Heart left ventricle (tissue), 16 donors: ENCODE results near the gene CD9. TPM values are rescaled to one million over a fixed set of nuclear protein-coding genes. Genes with fewer than 3 reads are reported as not detected.

Source experiments
- ATAC-seq, 4 donors: fragments of 200-7000 bp; cut with Tn5 transposase; one replicate each; pipeline ENCODE4 v1.9.1; 2020 to 2022; ENCODE audit warnings: moderate library complexity in 4 of 4, mild to moderate bottlenecking in 3 of 4, moderate number of reproducible peaks in 1 of 4
- DNase-seq, 5 donors: peaks; one replicate each; pipeline ENCODE4 v3.0.0-alpha.2; 2020
- H3K27ac ChIP-seq, 12 donors: fragments of 200-600 bp; sonication (generic) in 4 of 12; one replicate each; pipeline versions ENCODE4 v1.5.0 to v1.8.0; 2016 to 2022; ENCODE audit warnings: mild to moderate bottlenecking in 2 of 12
- H3K27me3 ChIP-seq, 9 donors: fragments of 200-600 bp; sonication (generic) in 2 of 9; one replicate each; pipeline versions ENCODE4 v1.5.1 to v1.8.0; 2016 to 2022; ENCODE audit warnings: mild to moderate bottlenecking in 3 of 9
- H3K36me3 ChIP-seq, 9 donors: fragments of 200-600 bp; sonication (generic) in 2 of 9; one replicate each; pipeline versions ENCODE4 v1.5.0 to v1.8.0; 2018 to 2022; ENCODE audit warnings: mild to moderate bottlenecking in 2 of 9
- H3K4me1 ChIP-seq, 12 donors: fragments of 200-600 bp; sonication (generic) in 4 of 12; one replicate each; pipeline versions ENCODE4 v1.5.0 to v1.8.0; 2016 to 2022; ENCODE audit warnings: mild to moderate bottlenecking in 3 of 12
- H3K4me3 ChIP-seq, 12 donors: fragments of 200-600 bp; sonication (generic) in 4 of 12; one replicate each; pipeline versions ENCODE4 v1.5.0 to v1.8.0; 2017 to 2022; ENCODE audit warnings: mild to moderate bottlenecking in 9 of 12, moderate library complexity in 4 of 12
- H3K9me3 ChIP-seq, 12 donors: fragments of 200-600 bp; sonication (generic) in 4 of 12; one replicate each; pipeline versions ENCODE4 v1.5.0 to v1.8.0; 2016 to 2022; ENCODE audit warnings: mild to moderate bottlenecking in 1 of 12
- POLR2A ChIP-seq, 2 donors: fragments of 450-650 bp; IDR thresholded peaks; one replicate each; pipeline ENCODE4 v1.6.1; 2017; ENCODE audit warnings: antibody characterized with exemption in 2 of 2, mild to moderate bottlenecking in 2 of 2, moderate library complexity in 2 of 2
- WGBS, 4 donors: extraction: QIAGEN DNeasy Blood & Tissue Kit in 2 of 4; methylation state at CpG; one replicate each; pipeline versions ENCODE4 v1.1.5 to v1.1.7; 2013 to 2018; 5-methylcytosine and 5-hydroxymethylcytosine counted together
- intact Hi-C, 10 donors: fragments of 100-400 bp; cut with DNase I; formaldehyde crosslinking; loops; one replicate each; pipeline versions ENCODE4 v1.11.1 to v1.14.2; 2022
- polyA plus RNA-seq, 2 donors: library from polyadenylated mRNA; stranded (reverse); fragments of 200-250 nt; gene quantifications; one replicate each; pipeline ENCODE4 v1.2.3, GENCODE V29; 2013
- total RNA-seq, 9 donors: library from RNA; depleted of rRNA in 2 of 9; stranded (reverse); fragments of >200 nt in 2 of 9; fragmentation: NEBNext Ultra II Directional in 3 of 9; extraction: Animal tissue kit (Norgen Biotek cat#: 25700) in 3 of 9; gene quantifications; one replicate each; pipeline versions ENCODE4 v1.1.0 to v1.2.4, GENCODE V29; 2016 to 2023
- TF ChIP-seq, protein P1 (sequence below), 12 donors: fragments of 200-600 bp; sonication (generic) in 4 of 12; IDR thresholded peaks; one replicate each; pipeline versions ENCODE4 v1.5.0 to v1.8.0; 2018 to 2022; ENCODE audit warnings: antibody characterized with exemption in 12 of 12, mild to moderate bottlenecking in 5 of 12
- donor health status: ischemic (EF 13 %, LVEDD 7.1; RV severe dilation, severe dysfunction).
- donor health status: healthy with polysubstance abuse.
- donor health status: DM: no; HTN: yes; CAD: no.
- donor health status: DM: no; HTN: no; CAD: no.
- donor health status: ischemic (EF 25% LVEDD 6.9; RV normal size, moderate dysfunction).
- donor health status: ischemic (EF 25% LVEDD 5.7; RV mildly dilated, moderate dysfunction).
- donor health status: healthy.
- donor health status: DM: yes; HTN: yes; CAD: no.
- donor health status: ischemic (EF 35%, LVEDD 5.7; RV mildly dilated, moderate dysfunction).
- donor health status: nonischemic (EF 11% LVEDD 7.7; RV severe dilation, severe dysfunction).
- donor health status: DM: yes; HTN: yes; CAD: no.
- donor health status: PGD.
- donor health status: ischemic (EF 29% LVEDD 5.4; RV normal size, mild dysfunction).
- donor health status: nonischemic (EF 23%, LVEDD 6.1; RV moderate dilation, normal function).

CD9 gene
- total and polyA plus RNA-seq, 11 donors, result 29.9 to 96.1 (median 56.4) TPM

DNA sequence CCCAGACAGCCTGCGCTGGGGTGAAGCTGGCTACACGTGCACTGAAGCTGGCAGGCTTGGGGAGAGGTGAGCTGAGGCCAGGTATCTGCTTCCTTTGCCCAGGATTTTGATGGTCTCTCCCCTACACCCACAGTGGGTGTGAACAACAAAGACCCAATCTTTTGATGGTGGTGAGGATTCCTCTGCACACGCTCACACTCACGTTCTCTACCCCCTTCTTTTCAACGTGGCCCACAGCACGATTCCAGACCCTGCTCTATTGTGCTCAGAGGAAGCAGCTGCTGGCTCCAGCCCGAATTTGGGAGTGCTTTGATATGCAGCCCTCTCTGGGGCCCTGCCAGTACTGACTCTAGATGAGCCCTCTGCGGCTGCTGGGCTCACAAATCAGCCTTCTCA lies 4.9 kb downstream of the CD9 start:
- peak overlapping the region in 8 of 12 donors; percentile 5 to 98 (median 86) for H3K4me3 ChIP-seq
- H3K9me3 ChIP-seq, result no peaks in the 10 kb centered on the region
- intact Hi-C loops, result loop anchor here in 3 of 10 donors (2.0 kb wide), 2 partner anchors 16 to 20 kb away; no protein-coding TSS in a partner anchor
- DNase-seq (peak in 4 of 5 donors; percentile 71 to 82 (median 80)), ATAC-seq (peak; percentile 57 to 70 (median 64))
- peaks cover 0 to 20% (median 0%) of the 10 kb centered on the region in 9 donors for H3K27me3 ChIP-seq
- TF ChIP-seq POLR2A (IDR thresholded peaks at IDR 0.05), result no peak
- TF ChIP-seq, protein P1, sequence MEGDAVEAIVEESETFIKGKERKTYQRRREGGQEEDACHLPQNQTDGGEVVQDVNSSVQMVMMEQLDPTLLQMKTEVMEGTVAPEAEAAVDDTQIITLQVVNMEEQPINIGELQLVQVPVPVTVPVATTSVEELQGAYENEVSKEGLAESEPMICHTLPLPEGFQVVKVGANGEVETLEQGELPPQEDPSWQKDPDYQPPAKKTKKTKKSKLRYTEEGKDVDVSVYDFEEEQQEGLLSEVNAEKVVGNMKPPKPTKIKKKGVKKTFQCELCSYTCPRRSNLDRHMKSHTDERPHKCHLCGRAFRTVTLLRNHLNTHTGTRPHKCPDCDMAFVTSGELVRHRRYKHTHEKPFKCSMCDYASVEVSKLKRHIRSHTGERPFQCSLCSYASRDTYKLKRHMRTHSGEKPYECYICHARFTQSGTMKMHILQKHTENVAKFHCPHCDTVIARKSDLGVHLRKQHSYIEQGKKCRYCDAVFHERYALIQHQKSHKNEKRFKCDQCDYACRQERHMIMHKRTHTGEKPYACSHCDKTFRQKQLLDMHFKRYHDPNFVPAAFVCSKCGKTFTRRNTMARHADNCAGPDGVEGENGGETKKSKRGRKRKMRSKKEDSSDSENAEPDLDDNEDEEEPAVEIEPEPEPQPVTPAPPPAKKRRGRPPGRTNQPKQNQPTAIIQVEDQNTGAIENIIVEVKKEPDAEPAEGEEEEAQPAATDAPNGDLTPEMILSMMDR (IDR thresholded peaks at IDR 0.05), result no peak
- peaks cover 7 to 88% (median 71%) of the 10 kb centered on the region in 12 donors for H3K4me1 ChIP-seq
- 16 to 22% (median 20%) methylated on average over 8 of the region's 8 CpGs for WGBS, 4 donors
- H3K27ac ChIP-seq, result peak overlapping the region; percentile 54 to 99 (median 94)
- H3K36me3 ChIP-seq, result peaks cover 0 to 30% (median 7%) of the 10 kb centered on the region in 9 donors

DNA sequence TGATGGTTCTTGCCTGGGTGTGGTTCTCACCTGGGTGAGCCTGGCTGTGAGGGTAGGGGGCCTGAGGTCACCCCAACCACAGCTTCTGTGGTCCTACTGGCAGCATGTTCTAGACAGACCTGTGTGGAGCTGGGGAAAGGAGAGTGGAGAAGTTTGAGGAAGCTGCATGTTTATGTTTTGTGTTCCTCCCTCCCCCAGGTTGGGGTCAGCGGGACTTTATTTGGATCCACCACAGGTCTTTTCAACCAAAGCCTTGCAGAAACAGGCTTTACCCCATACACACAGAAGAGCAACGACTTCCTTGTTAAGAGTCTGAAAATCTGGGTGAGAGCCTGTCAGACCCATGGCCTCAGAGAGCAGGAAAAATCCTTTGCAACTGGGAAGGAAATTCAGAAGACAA lies 5.6 kb downstream of the CD9 start:
- H3K4me3 ChIP-seq, result peak overlapping the region in 5 of 12 donors; percentile 2 to 95 (median 87)
- peaks cover 7 to 94% (median 74%) of the 10 kb centered on the region in 12 donors for H3K4me1 ChIP-seq
- intact Hi-C loops, result loop anchor here in 3 of 10 donors (2.0 kb wide), 2 partner anchors 15 to 19 kb away; no protein-coding TSS in a partner anchor
- TF ChIP-seq POLR2A (IDR thresholded peaks at IDR 0.05), result no peak
- TF ChIP-seq, protein P1 (IDR thresholded peaks at IDR 0.05), result no peak
- ATAC-seq (no peak), DNase-seq (no peak)
- H3K27ac ChIP-seq, result peak overlapping the region; percentile 54 to 99 (median 94)
- WGBS, 4 donors, result 55 to 57% (median 56%) methylated on average over 2 of the region's 2 CpGs
- H3K36me3 ChIP-seq, result peaks cover 0 to 30% (median 7%) of the 10 kb centered on the region in 9 donors
- H3K9me3 ChIP-seq, result no peaks in the 10 kb centered on the region
- peaks cover 0 to 14% (median 0%) of the 10 kb centered on the region in 9 donors for H3K27me3 ChIP-seq

DNA sequence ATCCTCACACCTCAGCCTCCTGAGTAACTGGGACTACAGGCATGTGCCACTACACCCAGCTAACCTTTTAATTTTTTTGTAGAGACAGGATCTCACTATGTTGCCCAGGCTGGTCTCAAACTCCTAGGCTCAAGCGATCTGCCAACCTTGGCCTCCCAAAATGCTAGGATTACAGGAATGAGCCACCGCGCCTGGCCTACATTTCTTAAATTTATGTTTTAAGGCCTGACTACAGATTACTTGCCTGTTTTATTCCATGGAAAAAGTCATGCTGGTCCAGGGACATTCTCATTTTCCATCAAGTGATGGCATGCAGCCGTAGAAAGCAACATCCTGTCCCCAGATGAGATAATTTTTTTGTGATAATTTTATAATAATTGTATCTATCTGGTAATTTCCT lies 6.1 kb downstream of the CD9 start:
- TF ChIP-seq, protein P1 (IDR thresholded peaks at IDR 0.05), result no peak
- no peak for TF ChIP-seq POLR2A (IDR thresholded peaks at IDR 0.05)
- peak in 2 of 4 donors; percentile 11 to 40 for ATAC-seq
- Histone ChIP-seq H3K27ac (peak overlapping the region; percentile 54 to 99 (median 94)), H3K36me3 (peaks cover 0 to 33% (median 7%) of the 10 kb centered on the region in 9 donors), H3K9me3 (no peaks in the 10 kb centered on the region), H3K4me3 (no peak overlapping the region), H3K27me3 (peaks cover 0 to 8% (median 0%) of the 10 kb centered on the region in 9 donors), H3K4me1 (peaks cover 7 to 98% (median 71%) of the 10 kb centered on the region in 12 donors)
- 62 to 76% (median 66%) methylated on average over 4 of the region's 4 CpGs for WGBS, 4 donors
- intact Hi-C loops, result no loop called here
- no peak for DNase-seq

DNA sequence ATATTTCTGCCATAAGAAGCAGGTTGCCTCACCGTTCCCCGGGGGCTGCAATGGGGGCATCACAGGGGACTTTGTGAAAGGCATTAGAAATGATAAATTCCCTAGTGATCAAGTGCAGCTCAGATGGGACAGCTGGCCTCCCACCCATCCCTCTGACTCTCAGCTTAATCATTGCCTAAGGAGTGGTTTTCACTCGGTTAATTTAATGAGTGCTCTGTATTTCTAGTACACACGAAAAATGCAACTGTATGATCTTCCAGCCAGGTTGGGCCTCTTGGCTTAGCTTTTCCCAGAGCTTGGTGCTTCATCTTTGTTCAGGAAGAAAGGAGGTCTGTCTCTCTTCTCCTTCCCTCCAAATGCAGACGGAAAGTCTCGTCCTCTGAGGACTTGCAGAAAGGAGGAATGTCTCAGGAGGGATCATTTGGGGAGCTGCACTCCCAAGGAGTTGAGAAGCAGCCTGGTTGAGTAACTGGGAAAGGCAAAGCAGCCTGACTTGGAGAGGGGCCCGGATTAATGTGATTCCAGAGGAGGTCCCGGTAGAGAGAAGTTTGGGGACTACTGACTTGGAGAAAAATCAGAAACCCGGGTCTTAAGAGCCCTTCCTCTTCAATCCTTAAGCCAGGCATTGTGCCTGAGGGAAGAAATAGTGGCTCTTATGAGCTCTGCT lies 7.2 kb downstream of the CD9 start:
- intact Hi-C loops, result no loop called here
- WGBS, 4 donors, result 55 to 69% (median 59%) methylated on average over 9 of the region's 9 CpGs
- H3K4me1 ChIP-seq, result peaks cover 7 to 99% (median 69%) of the 10 kb centered on the region in 12 donors
- H3K27ac ChIP-seq, result peak overlapping the region; percentile 20 to 99 (median 94)
- ATAC-seq (no peak), DNase-seq (no peak)
- no peak for TF ChIP-seq POLR2A (IDR thresholded peaks at IDR 0.05)
- TF ChIP-seq, protein P1 (IDR thresholded peaks at IDR 0.05), result no peak
- H3K4me3 ChIP-seq, result peak overlapping the region in 2 of 12 donors; percentile 2 to 15
- no peaks in the 10 kb centered on the region for H3K9me3 ChIP-seq
- peaks cover 0 to 44% (median 12%) of the 10 kb centered on the region in 9 donors for H3K36me3 ChIP-seq
- no peaks in the 10 kb centered on the region for H3K27me3 ChIP-seq
